Activated CD4-positive, alpha-beta T cell treated with anti-CD3 and anti-CD28 coated beads for 36 hours (primary cell): ENCODE results near the gene CYP3A4. TPM values are rescaled to one million over a fixed set of nuclear protein-coding genes. Genes with fewer than 3 reads are reported as not detected.
"Not testable (repeated sequence)": the region's sequence is repeated elsewhere in the genome, so short reads cannot be mapped to it uniquely, and the experiment has no call there.

ENCODE experiments used
- ATAC-seq: fragments of 200-7000 bp; cut with Tn5 transposase; one replicate; pipeline ENCODE4 v1.10.0; 2021; ENCODE audit warnings: mild to moderate bottlenecking, moderate library complexity
- CTCF ChIA-PET: fragments of 350-600 bp; sonication (Branson Sonifier 250); formaldehyde crosslinking; loops from one replicate; lab custom pipeline; 2021; ENCODE audit warnings: antibody characterized with exemption; lab: Charles Lee
- POLR2A ChIA-PET: fragments of 350-600 bp; sonication (Branson Sonifier 250); formaldehyde crosslinking; loops from one replicate; lab custom pipeline; 2021; ENCODE audit warnings: antibody characterized with exemption, inconsistent platforms; lab: Charles Lee
- DNase-seq: peaks from one replicate; pipeline ENCODE4 v3.0.0-alpha.2; 2020
- H3K27ac Mint-ChIP-seq: one replicate; pipeline ENCODE4 v1.8.0; 2021; ENCODE audit warnings: mixed read lengths
- H3K27me3 Mint-ChIP-seq: one replicate; pipeline ENCODE4 v1.8.0; 2021; ENCODE audit warnings: mixed read lengths
- H3K36me3 Mint-ChIP-seq: one replicate; pipeline ENCODE4 v1.8.0; 2021; ENCODE audit warnings: low read depth, mixed read lengths
- H3K4me1 Mint-ChIP-seq: one replicate; pipeline ENCODE4 v1.8.0; 2021; ENCODE audit warnings: mixed read lengths
- H3K4me3 Mint-ChIP-seq: one replicate; pipeline ENCODE4 v1.8.0; 2021; ENCODE audit warnings: mild to moderate bottlenecking, moderate library complexity, mixed read lengths
- H3K9me3 Mint-ChIP-seq: one replicate; pipeline ENCODE4 v1.8.0; 2021; ENCODE audit warnings: low read depth, mixed read lengths
- intact Hi-C, 2 experiments: fragments of 100-400 bp; cut with DNase I in 1 of 2; cut with micrococcal nuclease in 1 of 2; formaldehyde crosslinking; loops; one replicate each; pipeline versions ENCODE4 v1.14.2 to v1.15.1; 2022 to 2024; cut with DNase I, micrococcal nuclease
- total RNA-seq, 2 experiments: library from RNA; stranded (reverse); gene quantifications; one replicate each; pipeline ENCODE4 v1.2.3, GENCODE V29; 2021

Gene CYP3A4
- total RNA-seq, 2 experiments from 2014 or later = not detected

GRCh38 chr7:99791667-99792369, 7.8 kb upstream of the CYP3A4 start:
- peaks cover 4% of the 10 kb centered on the region for H3K9me3 Mint-ChIP-seq
- no peak for DNase-seq
- POLR2A ChIA-PET = no interaction called here
- no peaks in the 10 kb centered on the region for H3K36me3 Mint-ChIP-seq
- ATAC-seq = no peak
- peaks cover 5% of the 10 kb centered on the region for H3K27me3 Mint-ChIP-seq
- peaks cover 34% of the 10 kb centered on the region for H3K4me1 Mint-ChIP-seq
- H3K4me3 Mint-ChIP-seq = no peak overlapping the region
- CTCF ChIA-PET = no interaction called here
- intact Hi-C loops = no loop called here
- H3K27ac Mint-ChIP-seq = no peak overlapping the region

- peaks cover 37% of the 10 kb centered on the region for H3K4me1 Mint-ChIP-seq
- H3K27me3 Mint-ChIP-seq = peaks cover 5% of the 10 kb centered on the region
- ChIA-PET CTCF (no interaction called here), POLR2A (no interaction called here)
- H3K9me3 Mint-ChIP-seq = peaks cover 4% of the 10 kb centered on the region
- no peak for DNase-seq
- no peak overlapping the region for H3K27ac Mint-ChIP-seq
- no peak for ATAC-seq
- H3K36me3 Mint-ChIP-seq = no peaks in the 10 kb centered on the region
- intact Hi-C loops = no loop called here
- no peak overlapping the region for H3K4me3 Mint-ChIP-seq
These were observed 7.0 kb upstream of the CYP3A4 start for GRCh38 chr7:99791021-99791420.

GRCh38 chr7:99790407-99790806, 6.4 kb upstream of the CYP3A4 start:
- intact Hi-C loops = no loop called here
- peaks cover 4% of the 10 kb centered on the region for H3K27me3 Mint-ChIP-seq
- H3K27ac Mint-ChIP-seq = peak overlapping the region; percentile 84
- CTCF ChIA-PET = no interaction called here
- ATAC-seq (no peak), DNase-seq (no peak)
- peaks cover 37% of the 10 kb centered on the region for H3K4me1 Mint-ChIP-seq
- POLR2A ChIA-PET = no interaction called here
- no peaks in the 10 kb centered on the region for H3K36me3 Mint-ChIP-seq
- H3K4me3 Mint-ChIP-seq = no peak overlapping the region
- H3K9me3 Mint-ChIP-seq = peaks cover 4% of the 10 kb centered on the region

- POLR2A ChIA-PET = interaction anchor here (0.6 kb wide), 1 partner anchor 158 kb away, joined by 4 read pairs; no protein-coding TSS in a partner anchor
- Mint-ChIP-seq H3K9me3 (peaks cover 4% of the 10 kb centered on the region), H3K27ac (peak overlapping the region; percentile 84), H3K27me3 (peaks cover 3% of the 10 kb centered on the region), H3K4me1 (peaks cover 37% of the 10 kb centered on the region), H3K4me3 (no peak overlapping the region), H3K36me3 (no peaks in the 10 kb centered on the region)
- peak; percentile 53 for ATAC-seq
- DNase-seq = peak; percentile 36
- CTCF ChIA-PET = interaction anchor here (0.7 to 0.8 kb wide), 2 partner anchors 41 to 209 kb away, joined by 3 to 4 read pairs; no protein-coding TSS in a partner anchor
- intact Hi-C loops = loop anchor here in 1 of 2 experiments (5.0 kb wide), 1 partner anchor 167 kb away; no protein-coding TSS in a partner anchor
These were observed 5.6 kb upstream of the CYP3A4 start for GRCh38 chr7:99789441-99790070.

- CTCF ChIA-PET = interaction anchor here (0.7 kb wide), 3 partner anchors 11 to 84 kb away, joined by 3 to 4 read pairs (median 3); no protein-coding TSS in a partner anchor
- peak overlapping the region; percentile 84 for H3K27ac Mint-ChIP-seq
- peak overlapping the region; percentile 24 for H3K4me3 Mint-ChIP-seq
- H3K27me3 Mint-ChIP-seq = peaks cover 6% of the 10 kb centered on the region
- peaks cover 37% of the 10 kb centered on the region for H3K4me1 Mint-ChIP-seq
- DNase-seq = peak; percentile 52
- peaks cover 4% of the 10 kb centered on the region for H3K9me3 Mint-ChIP-seq
- ATAC-seq = peak; percentile 88
- POLR2A ChIA-PET = interaction anchor here (0.9 kb wide), 1 partner anchor 164 kb away, joined by 3 read pairs; no protein-coding TSS in a partner anchor
- intact Hi-C loops = loop anchor here in 1 of 2 experiments (1.0 to 5.0 kb wide), 2 partner anchors 151 to 166 kb away; no protein-coding TSS in a partner anchor
- no peaks in the 10 kb centered on the region for H3K36me3 Mint-ChIP-seq
These were observed 4.6 kb upstream of the CYP3A4 start for GRCh38 chr7:99788554-99788953.

GRCh38 chr7:99786726-99787335, 2.8 kb upstream of the CYP3A4 start:
- ChIA-PET POLR2A (no interaction called here), CTCF (interaction anchor here (1.1 kb wide), 1 partner anchor 42 kb away, joined by 3 read pairs; no protein-coding TSS in a partner anchor)
- DNase-seq (no peak), ATAC-seq (no peak)
- H3K9me3 Mint-ChIP-seq = peaks cover 4% of the 10 kb centered on the region
- peak overlapping the region; percentile 38 for H3K27ac Mint-ChIP-seq
- H3K36me3 Mint-ChIP-seq = no peaks in the 10 kb centered on the region
- no peak overlapping the region for H3K4me3 Mint-ChIP-seq
- peaks cover 4% of the 10 kb centered on the region for H3K27me3 Mint-ChIP-seq
- intact Hi-C loops = loop anchor here in 1 of 2 experiments (5.0 kb wide), 1 partner anchor 165 kb away; no protein-coding TSS in a partner anchor
- peaks cover 37% of the 10 kb centered on the region for H3K4me1 Mint-ChIP-seq

GRCh38 chr7:99785654-99786053, 1.7 kb upstream of the CYP3A4 start:
- POLR2A ChIA-PET = not testable (repeated sequence)

GRCh38 chr7:99782012-99782953, 1.7 kb downstream of the CYP3A4 start:
- H3K36me3 Mint-ChIP-seq = no peaks in the 10 kb centered on the region

More at GRCh38 chr7:99785654-99786053, 1.7 kb upstream of the CYP3A4 start:
- ATAC-seq, DNase-seq, H3K9me3 Mint-ChIP-seq, H3K4me3 Mint-ChIP-seq, H3K27ac Mint-ChIP-seq, CTCF ChIA-PET, H3K27me3 Mint-ChIP-seq, H3K36me3 Mint-ChIP-seq: not testable (repeated sequence)
- intact Hi-C loops = loop anchor here in 1 of 2 experiments (5.0 kb wide), 1 partner anchor 163 kb away; no protein-coding TSS in a partner anchor
- H3K4me1 Mint-ChIP-seq = peaks cover 38% of the 10 kb centered on the region

GRCh38 chr7:99780588-99780987, 3.4 kb downstream of the CYP3A4 start:
- no peak overlapping the region for H3K4me3 Mint-ChIP-seq
- no peaks in the 10 kb centered on the region for H3K9me3 Mint-ChIP-seq
- ChIA-PET CTCF (no interaction called here), POLR2A (no interaction called here)
- intact Hi-C loops = no loop called here
- no peak overlapping the region for H3K27ac Mint-ChIP-seq
- no peak for DNase-seq
- H3K4me1 Mint-ChIP-seq = peaks cover 3% of the 10 kb centered on the region
- no peaks in the 10 kb centered on the region for H3K36me3 Mint-ChIP-seq
- peaks cover 24% of the 10 kb centered on the region for H3K27me3 Mint-ChIP-seq
- peak; percentile 42 for ATAC-seq

More at GRCh38 chr7:99782012-99782953, 1.7 kb downstream of the CYP3A4 start:
- ChIA-PET CTCF (no interaction called here), POLR2A (no interaction called here)
- Mint-ChIP-seq H3K4me1 (peaks cover 11% of the 10 kb centered on the region), H3K27ac (no peak overlapping the region), H3K4me3 (no peak overlapping the region), H3K27me3 (peaks cover 15% of the 10 kb centered on the region), H3K9me3 (no peaks in the 10 kb centered on the region)
- ATAC-seq = no peak
- intact Hi-C loops = no loop called here
- DNase-seq = no peak

GRCh38 chr7:99779949-99780348, 4.0 kb downstream of the CYP3A4 start:
- H3K27ac Mint-ChIP-seq = no peak overlapping the region
- ChIA-PET POLR2A (no interaction called here), CTCF (no interaction called here)
- ATAC-seq (no peak), DNase-seq (no peak)
- intact Hi-C loops = no loop called here
- H3K27me3 Mint-ChIP-seq = peaks cover 30% of the 10 kb centered on the region
- peaks cover 2% of the 10 kb centered on the region for H3K9me3 Mint-ChIP-seq
- H3K4me1 Mint-ChIP-seq = peaks cover 3% of the 10 kb centered on the region
- no peak overlapping the region for H3K4me3 Mint-ChIP-seq
- H3K36me3 Mint-ChIP-seq = no peaks in the 10 kb centered on the region
